Measurements from ENCODE around the gene OR4K5.

Gene OR4K5

DNA sequence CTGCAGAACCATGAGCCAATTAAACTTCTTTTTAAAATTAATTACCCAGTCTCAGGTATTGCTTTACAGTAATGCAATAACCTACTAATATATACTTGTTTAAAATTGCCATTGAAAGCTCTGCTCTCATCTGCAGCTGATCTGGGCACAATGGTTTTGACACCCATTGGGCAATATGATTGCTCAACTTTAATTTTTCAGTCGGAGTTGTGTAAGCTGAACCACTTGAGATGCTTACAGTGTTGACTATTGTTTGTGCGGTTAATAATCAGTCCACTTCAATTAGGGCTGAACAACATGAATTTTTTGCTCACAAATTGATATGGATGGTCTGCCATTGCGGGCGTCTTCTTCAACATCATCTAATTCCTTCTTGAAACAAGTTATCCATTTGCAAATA lies 18.0 kb upstream of the OR4K5 start:
- TF ChIP-seq, protein P1, sequence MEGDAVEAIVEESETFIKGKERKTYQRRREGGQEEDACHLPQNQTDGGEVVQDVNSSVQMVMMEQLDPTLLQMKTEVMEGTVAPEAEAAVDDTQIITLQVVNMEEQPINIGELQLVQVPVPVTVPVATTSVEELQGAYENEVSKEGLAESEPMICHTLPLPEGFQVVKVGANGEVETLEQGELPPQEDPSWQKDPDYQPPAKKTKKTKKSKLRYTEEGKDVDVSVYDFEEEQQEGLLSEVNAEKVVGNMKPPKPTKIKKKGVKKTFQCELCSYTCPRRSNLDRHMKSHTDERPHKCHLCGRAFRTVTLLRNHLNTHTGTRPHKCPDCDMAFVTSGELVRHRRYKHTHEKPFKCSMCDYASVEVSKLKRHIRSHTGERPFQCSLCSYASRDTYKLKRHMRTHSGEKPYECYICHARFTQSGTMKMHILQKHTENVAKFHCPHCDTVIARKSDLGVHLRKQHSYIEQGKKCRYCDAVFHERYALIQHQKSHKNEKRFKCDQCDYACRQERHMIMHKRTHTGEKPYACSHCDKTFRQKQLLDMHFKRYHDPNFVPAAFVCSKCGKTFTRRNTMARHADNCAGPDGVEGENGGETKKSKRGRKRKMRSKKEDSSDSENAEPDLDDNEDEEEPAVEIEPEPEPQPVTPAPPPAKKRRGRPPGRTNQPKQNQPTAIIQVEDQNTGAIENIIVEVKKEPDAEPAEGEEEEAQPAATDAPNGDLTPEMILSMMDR (IDR thresholded peaks at IDR 0.05; ENCODE audit: insufficient read depth, low read depth, low read length, missing control alignments), result no peak
- no peak overlapping the region for H3K4me3 ChIP-seq (ENCODE audit: low read depth, low read length)
- no peak for DNase-seq (ENCODE audit: low read depth)

DNA sequence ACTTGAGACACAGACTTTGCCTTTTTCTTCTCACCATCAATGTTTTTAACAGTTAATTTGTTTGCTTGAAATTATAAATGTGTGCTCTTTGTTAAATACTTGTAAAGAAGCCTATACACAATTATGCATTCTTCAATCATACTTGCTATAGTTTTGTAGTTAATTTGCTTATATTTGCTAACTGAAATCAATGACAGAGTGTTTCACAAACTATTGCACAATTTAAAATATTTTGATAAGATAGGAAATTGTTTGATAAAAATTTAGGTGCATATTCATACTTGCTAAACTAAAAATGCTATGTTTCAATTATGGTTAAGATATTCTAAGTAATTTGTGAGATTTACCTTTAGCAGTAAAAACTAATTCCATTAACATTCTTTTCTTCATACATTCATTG lies 13.7 kb upstream of the OR4K5 start:
- TF ChIP-seq, protein P1 (IDR thresholded peaks at IDR 0.05; ENCODE audit: insufficient read depth, low read depth, low read length, missing control alignments), result no peak
- H3K4me3 ChIP-seq (ENCODE audit: low read depth, low read length), result no peak overlapping the region
- DNase-seq (ENCODE audit: low read depth), result no peak

DNA sequence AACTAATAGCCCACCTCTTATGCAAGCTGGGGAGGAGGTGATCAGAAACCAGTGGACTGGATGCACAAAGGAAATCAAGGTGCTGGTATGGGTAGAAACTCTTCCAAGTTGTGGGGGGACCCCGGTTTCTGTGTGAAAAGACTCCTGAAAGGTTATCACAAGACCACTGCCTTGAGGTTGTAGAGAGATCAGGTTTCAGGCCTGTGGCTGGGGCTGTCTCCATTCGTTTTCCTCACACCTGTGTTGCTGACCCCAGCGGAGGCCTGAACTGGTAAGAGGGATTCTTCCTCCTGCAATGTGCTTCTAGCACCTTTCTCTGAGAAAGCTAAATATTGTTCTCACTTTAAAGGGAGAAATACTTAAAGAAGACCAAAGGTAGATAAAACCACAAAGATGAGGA lies 9.3 kb upstream of the OR4K5 start:
- H3K4me3 ChIP-seq (ENCODE audit: low read depth, low read length), result no peak overlapping the region
- no peak for DNase-seq (ENCODE audit: low read depth)
- TF ChIP-seq, protein P1 (IDR thresholded peaks at IDR 0.05; ENCODE audit: insufficient read depth, low read depth, low read length, missing control alignments), result no peak

DNA sequence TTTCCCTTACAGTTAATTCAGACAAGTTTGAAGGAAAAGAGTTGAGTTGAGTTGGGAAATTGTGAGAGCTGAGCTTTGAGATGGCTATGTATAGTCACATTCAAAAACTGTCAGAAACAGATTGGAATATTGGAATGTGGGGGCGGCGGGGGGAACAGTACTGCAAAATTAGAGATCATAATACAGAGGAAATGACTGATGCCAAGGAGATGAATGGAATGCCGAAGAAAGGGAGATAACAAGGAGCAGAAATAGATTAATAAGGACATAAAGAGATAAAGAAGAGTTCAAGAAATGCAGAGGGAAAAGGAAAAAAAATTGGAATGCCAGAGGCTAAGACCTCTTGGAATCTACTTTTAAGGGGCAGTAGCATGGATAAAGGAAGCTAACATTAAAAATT lies 3.2 kb upstream of the OR4K5 start:
- DNase-seq (ENCODE audit: low read depth), result no peak
- H3K4me3 ChIP-seq (ENCODE audit: low read depth, low read length), result no peak overlapping the region
- TF ChIP-seq, protein P1 (IDR thresholded peaks at IDR 0.05; ENCODE audit: insufficient read depth, low read depth, low read length, missing control alignments), result no peak

DNA sequence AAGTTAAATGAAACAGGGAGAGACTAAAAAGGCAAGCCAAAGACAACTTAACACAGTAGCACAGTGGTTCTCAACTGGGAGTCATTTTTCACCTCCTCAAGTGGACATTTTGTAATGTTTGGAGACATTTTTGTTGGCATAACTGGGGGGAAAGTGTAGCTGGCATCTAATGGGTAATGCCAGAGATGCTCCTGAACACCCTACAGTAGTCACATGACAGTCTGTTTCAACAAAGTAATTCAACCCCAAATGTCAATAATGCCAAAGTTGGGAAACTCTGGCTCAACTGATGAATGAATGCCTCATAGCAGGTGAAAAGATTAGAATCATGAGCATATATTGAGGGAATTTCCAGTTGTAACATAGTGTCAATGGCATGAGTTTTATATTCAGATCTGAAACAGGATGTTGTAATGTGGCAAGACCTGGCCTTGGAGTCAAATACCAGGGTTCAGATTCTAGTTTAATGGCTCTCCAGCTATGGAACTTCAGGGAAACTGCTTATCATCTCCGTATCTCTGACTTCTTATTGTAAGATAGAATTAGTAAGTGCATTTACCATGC lies 2.4 kb upstream of the OR4K5 start:
- TF ChIP-seq, protein P1 (IDR thresholded peaks at IDR 0.05; ENCODE audit: insufficient read depth, low read depth, low read length, missing control alignments), result no peak
- H3K4me3 ChIP-seq (ENCODE audit: low read depth, low read length), result no peak overlapping the region
- no peak for DNase-seq (ENCODE audit: low read depth)

DNA sequence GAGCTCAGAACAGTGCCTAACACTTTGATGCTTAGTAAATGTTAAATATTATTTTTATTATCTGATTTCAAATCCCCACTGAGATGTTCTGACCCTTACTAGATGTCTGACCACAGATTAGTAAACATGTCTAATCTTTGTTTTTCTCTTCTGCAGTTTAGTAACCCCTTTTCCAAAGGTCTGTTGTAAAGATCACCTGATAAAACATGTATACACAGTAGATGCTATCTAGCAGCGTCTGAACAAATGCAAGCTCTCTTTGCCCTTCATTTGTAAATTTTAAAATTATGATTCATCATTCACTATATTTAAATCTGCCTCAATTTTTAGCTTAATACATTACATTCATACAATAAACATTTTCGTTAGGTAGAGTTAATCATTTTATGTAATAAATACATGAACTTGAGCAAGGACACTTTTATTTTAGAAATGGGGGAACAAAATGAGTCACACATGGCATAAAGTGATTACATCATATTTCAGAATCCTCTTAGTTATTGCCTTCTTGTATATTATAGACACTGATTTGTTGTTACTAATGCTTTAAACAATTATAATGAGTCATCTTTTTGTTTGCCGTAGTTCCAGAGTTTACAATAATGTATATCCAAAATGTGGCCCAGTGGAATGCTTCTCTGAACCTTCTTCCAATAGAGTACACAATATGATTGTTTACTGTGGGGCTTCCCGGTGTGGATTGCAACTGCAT lies 1.7 kb upstream of the OR4K5 start:
- no peak for DNase-seq (ENCODE audit: low read depth)
- H3K4me3 ChIP-seq (ENCODE audit: low read depth, low read length), result no peak overlapping the region
- TF ChIP-seq, protein P1 (IDR thresholded peaks at IDR 0.05; ENCODE audit: insufficient read depth, low read depth, low read length, missing control alignments), result no peak

DNA sequence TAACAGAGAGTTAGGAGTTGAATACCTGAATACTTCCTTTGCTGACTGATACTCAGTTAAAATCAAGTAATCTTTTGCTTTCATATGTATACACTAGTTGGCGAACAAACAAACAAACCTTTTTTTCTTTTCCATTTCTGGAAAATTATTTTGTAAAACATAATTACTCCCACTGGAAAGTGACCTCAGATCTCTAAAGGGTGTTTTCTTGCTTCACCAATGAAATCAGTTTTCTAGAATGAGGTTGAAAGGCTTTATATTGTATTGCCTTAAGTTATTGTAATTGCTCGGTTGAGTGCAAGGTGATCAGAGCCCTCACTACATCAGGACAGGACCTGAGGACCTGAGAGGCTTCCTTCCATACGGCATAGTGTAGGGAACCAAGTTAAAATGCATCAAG lies 10.2 kb downstream of the OR4K5 start, which contains the start of gene OR4K1:
OR4K1 (plus strand) TSS at position 301 of the 400 bp plus-strand sequence. CDS start 4,750 bp downstream, outside the sequence.
- TF ChIP-seq, protein P1 (IDR thresholded peaks at IDR 0.05; ENCODE audit: insufficient read depth, low read depth, low read length, missing control alignments), result no peak
- H3K4me3 ChIP-seq (ENCODE audit: low read depth, low read length), result no peak within 1 kb of the TSS
- DNase-seq (ENCODE audit: low read depth), result no peak

Measured in GM12865 (cell line).